HCT116 (cell line): ENCODE data around the gene SLIT1. TPM values are rescaled to one million over a fixed set of nuclear protein-coding genes. Genes with fewer than 3 reads are reported as not detected.

ENCODE experiments used
- ATAC-seq: fragments of 200-7000 bp; cut with Tn5 transposase; 2 replicates; pipeline ENCODE4 v1.9.1; 2020; ENCODE audit warnings: mild to moderate bottlenecking, moderate library complexity
- BruUV-seq: library from RNA; stranded (reverse); fragments of 400-500 nt; replicated peaks from 2 replicates; lab custom pipeline; 2021; lab: Mats Ljungman, UMichigan
- CTCF ChIA-PET: fragments of 300-600 bp; sonication (Branson Sonifier 250); formaldehyde crosslinking; loops from one replicate; lab custom pipeline; 2021; ENCODE audit warnings: antibody characterized with exemption; lab: Charles Lee
- POLR2A ChIA-PET: fragments of 300-600, 350-600 bp; sonication (Branson Sonifier 250); formaldehyde crosslinking; loops from one replicate; lab custom pipeline; 2021; ENCODE audit warnings: antibody characterized with exemption; lab: Charles Lee
- RAD21 ChIA-PET, 2 experiments: fragments of 300-600 bp; sonication (Branson Sonifier 250); formaldehyde crosslinking; loops; one replicate each; lab custom pipeline; 2023; ENCODE audit warnings: low total read pairs in 2 of 2; ENCODE audit not compliant: uncharacterized antibody in 2 of 2, unreplicated experiment in 2 of 2, low non-redundant PET in 1 of 2; lab: Charles Lee
- DNase-seq: peaks from one replicate; pipeline ENCODE4 v3.0.0-alpha.2; 2010; ENCODE audit warnings: low read depth, low spot score
- H2AFZ ChIP-seq: fragments of 200-600 bp; shearing (Covaris generic), sonication (generic); 2 replicates; pipeline ENCODE4 v1.6.1; 2017; ENCODE audit warnings: low read depth, mixed run types, mixed read lengths, antibody characterized with exemption, low read length; ENCODE audit not compliant: poor library complexity, severe bottlenecking
- H3K27ac ChIP-seq: 2 replicates; pipeline ENCODE4 v1.5.1; 2012; ENCODE audit warnings: low read depth, low read length
- H3K27me3 ChIP-seq: fragments of 200-600 bp; sonication (generic); 2 replicates; pipeline ENCODE4 v1.6.1; 2016; ENCODE audit warnings: mixed run types, low read length, mixed read lengths; ENCODE audit not compliant: insufficient read depth
- H3K36me3 ChIP-seq, 2 experiments: fragments of 200-500 bp in 1 of 2; fragments of 200-600 bp in 1 of 2; sonication (Bioruptor generic) in 1 of 2; sonication (generic) in 1 of 2; 2 replicates each; pipeline versions ENCODE4 v1.5.1 to v1.6.1; 2014 to 2016; ENCODE audit warnings: low read length in 2 of 2, inconsistent platforms in 1 of 2, mixed read lengths in 1 of 2, mixed run types in 1 of 2; ENCODE audit not compliant: insufficient read depth in 2 of 2, control insufficient read depth in 1 of 2
- H3K4me1 ChIP-seq, 2 experiments: fragments of 200-600 bp in 1 of 2; sonication (generic) in 1 of 2; 2 replicates each; pipeline versions ENCODE4 v1.5.1 to v1.6.1; 2012 to 2017; ENCODE audit warnings: low read length in 2 of 2, inconsistent platforms in 1 of 2, mild to moderate bottlenecking in 1 of 2, mixed read lengths in 1 of 2, mixed run types in 1 of 2, moderate library complexity in 1 of 2; ENCODE audit not compliant: insufficient read depth in 2 of 2, control insufficient read depth in 1 of 2
- H3K4me2 ChIP-seq: fragments of 200-600 bp; sonication (generic); 2 replicates; pipeline ENCODE4 v1.6.1; 2017; ENCODE audit warnings: mixed run types, low read length, mixed read lengths
- H3K4me3 ChIP-seq, 2 experiments: fragments of 200-600 bp in 1 of 2; sonication (generic) in 1 of 2; replicated peaks in 1 of 2; 2 replicates each; pipeline ENCODE4 v1.5.1; 2011 to 2016; ENCODE audit warnings: low read length in 2 of 2, control low read depth in 1 of 2, low read depth in 1 of 2, mild to moderate bottlenecking in 1 of 2, mixed read lengths in 1 of 2, mixed run types in 1 of 2
- H3K79me2 ChIP-seq: fragments of 200-600 bp; sonication (generic); 2 replicates; pipeline ENCODE4 v1.6.1; 2017; ENCODE audit warnings: mild to moderate bottlenecking, mixed run types, low read length, moderate library complexity, mixed read lengths; ENCODE audit not compliant: insufficient read depth
- H3K9ac ChIP-seq: fragments of 200-600 bp; sonication (generic); 2 replicates; pipeline ENCODE4 v1.6.1; 2016; ENCODE audit warnings: low read length, mixed read lengths
- H3K9me2 ChIP-seq: fragments of 200-600 bp; sonication (generic), shearing (Covaris generic); 2 replicates; pipeline ENCODE4 v1.6.1; 2017; ENCODE audit warnings: mixed run types, mild to moderate bottlenecking, moderate library complexity; ENCODE audit not compliant: insufficient read depth
- H3K9me3 ChIP-seq, 2 experiments: fragments of 200-500 bp in 1 of 2; fragments of 200-600 bp in 1 of 2; sonication (Bioruptor generic) in 1 of 2; sonication (generic) in 1 of 2; 2 replicates each; pipeline ENCODE4 v1.6.1; 2014 to 2017; ENCODE audit warnings: low read length in 2 of 2, mixed read lengths in 2 of 2, inconsistent platforms in 1 of 2, low read depth in 1 of 2, mild to moderate bottlenecking in 1 of 2, mixed run types in 1 of 2, moderate library complexity in 1 of 2; ENCODE audit not compliant: control insufficient read depth in 1 of 2, insufficient read depth in 1 of 2
- H4K20me1 ChIP-seq: fragments of 200-600 bp; sonication (generic), shearing (Covaris generic); 2 replicates; pipeline ENCODE4 v1.6.1; 2017; ENCODE audit warnings: mixed run types, mild to moderate bottlenecking, moderate library complexity; ENCODE audit not compliant: insufficient read depth
- EGR1 ChIP-seq: IDR thresholded peaks from 2 replicates; pipeline ENCODE4 v1.6.1; 2012; ENCODE audit warnings: low read depth
- JUND ChIP-seq: IDR thresholded peaks from 2 replicates; pipeline ENCODE4 v1.6.1; 2012
- RAD21 ChIP-seq: IDR thresholded peaks from 2 replicates; pipeline ENCODE4 v1.6.1; 2012; ENCODE audit warnings: low read depth, mild to moderate bottlenecking
- REST ChIP-seq: IDR thresholded peaks from 2 replicates; pipeline ENCODE4 v1.6.1; 2012; ENCODE audit warnings: low read depth
- SP1 ChIP-seq: IDR thresholded peaks from 2 replicates; pipeline ENCODE4 v1.6.1; 2012; ENCODE audit warnings: low read depth
- SRF ChIP-seq: IDR thresholded peaks from 2 replicates; pipeline ENCODE4 v1.6.1; 2012; ENCODE audit warnings: low read depth
- ZBTB33 ChIP-seq: IDR thresholded peaks from 2 replicates; pipeline ENCODE4 v1.6.1; 2011; ENCODE audit warnings: mild to moderate bottlenecking, low read length, moderate library complexity; ENCODE audit not compliant: insufficient replicate concordance; ENCODE audit errors: extremely low read depth
- ZFX ChIP-seq: fragments of 450-650 bp; IDR thresholded peaks from 2 replicates; pipeline ENCODE4 v1.6.1; 2017
- intact Hi-C: fragments of 100-400 bp; cut with micrococcal nuclease; formaldehyde crosslinking; loops from 2 replicates; pipeline ENCODE4 v1.10.0; 2022
- total RNA-seq: library from RNA; stranded (reverse); gene quantifications from one replicate; pipeline ENCODE4 v1.2.1, GENCODE V29; 2021; ENCODE audit not compliant: unreplicated experiment

The SLIT1 gene
- total RNA-seq, 1 experiment from 2014 or later = 0.42 TPM

GRCh38 chr10:97046456-97047082 is 139.2 kb downstream of the SLIT1 start:
- no peak for DNase-seq
- Histone ChIP-seq H3K36me3 (no peaks in the 10 kb centered on the region), H3K4me2 (no peak overlapping the region), H3K4me1 (no peaks in the 10 kb centered on the region), H2AFZ (no peak overlapping the region), H3K9me3 (no peaks in the 10 kb centered on the region), H3K27me3 (no peaks in the 10 kb centered on the region; the same call in 1 of the 2 replicates), H3K27ac (no peak overlapping the region), H3K9me2 (no peaks in the 10 kb centered on the region), H3K79me2 (no peaks in the 10 kb centered on the region), H3K4me3 (no peak overlapping the region), H4K20me1 (no peaks in the 10 kb centered on the region), H3K9ac (no peak overlapping the region)
- TF ChIP-seq EGR1 = no peak
- TF ChIP-seq ZBTB33 = no peak
- TF ChIP-seq RAD21 = no peak
- no peak for TF ChIP-seq ZFX
- TF ChIP-seq REST = no peak
- no peak for TF ChIP-seq SP1
- TF ChIP-seq JUND = no peak
- TF ChIP-seq SRF = no peak
- BruUV-seq = no TSS peak
- intact Hi-C loops = no loop called here
- ChIA-PET RAD21 (no interaction called here), CTCF (interaction anchor here (0.7 kb wide), 1 partner anchor 9 kb away, joined by 3 read pairs; no protein-coding TSS in a partner anchor), POLR2A (no interaction called here)
- ATAC-seq = no peak
